Spinal cord (tissue), 10 donors: Measurements from ENCODE around the gene PIK3C3. TPM values are rescaled to one million over a fixed set of nuclear protein-coding genes. Genes with fewer than 3 reads are reported as not detected.

Experiments
- DNase-seq, 6 donors: peaks; one replicate each; pipeline versions ENCODE4 v3.0.0 to v3.0.0-alpha.2; 2013 to 2015; ENCODE audit warnings: low spot score in 6 of 6, low read depth in 4 of 6
- H3K27ac ChIP-seq: one replicate; pipeline ENCODE4 v1.5.1; 2013; ENCODE audit warnings: low read depth, low read length, control low read depth
- H3K27me3 ChIP-seq: one replicate; pipeline ENCODE4 v1.6.1; 2013; ENCODE audit warnings: low read length; ENCODE audit not compliant: control insufficient read depth, insufficient read depth
- H3K36me3 ChIP-seq: one replicate; pipeline ENCODE4 v1.6.1; 2013; ENCODE audit warnings: low read length; ENCODE audit not compliant: control insufficient read depth, insufficient read depth
- H3K4me1 ChIP-seq: one replicate; pipeline ENCODE4 v1.6.1; 2013; ENCODE audit warnings: low read length; ENCODE audit not compliant: control insufficient read depth, insufficient read depth
- H3K4me3 ChIP-seq: one replicate; pipeline ENCODE4 v1.5.1; 2013; ENCODE audit warnings: low read depth, low read length, control low read depth
- H3K9me3 ChIP-seq: one replicate; pipeline ENCODE4 v1.6.1; 2013; ENCODE audit warnings: low read length; ENCODE audit not compliant: control insufficient read depth, insufficient read depth
- WGBS: methylation state at CpG from one replicate; pipeline ENCODE4 v1.1.5; 2013; ENCODE audit warnings: missing lambda C conversion rate; ENCODE audit not compliant: insufficient coverage; 5-methylcytosine and 5-hydroxymethylcytosine counted together
- polyA plus RNA-seq, 2 donors: library from polyadenylated mRNA; unstranded; fragments of 120-200 nt; gene quantifications; one replicate each; pipeline ENCODE4 v1.2.1, GENCODE V29; 2013; ENCODE audit not compliant: insufficient read length in 2 of 2
- total RNA-seq, 2 donors: library from RNA; depleted of rRNA in 1 of 2; stranded (reverse); fragments of 120-200 nt in 1 of 2; fragments of >200 nt in 1 of 2; gene quantifications; one replicate each; pipeline versions ENCODE4 v1.2.3 to v1.2.4, GENCODE V29; 2013 to 2014
- donor health status: healthy.

Gene PIK3C3
- total and polyA plus RNA-seq, 4 donors = 34.9 to 69.3 (median 55.0) TPM

DNA sequence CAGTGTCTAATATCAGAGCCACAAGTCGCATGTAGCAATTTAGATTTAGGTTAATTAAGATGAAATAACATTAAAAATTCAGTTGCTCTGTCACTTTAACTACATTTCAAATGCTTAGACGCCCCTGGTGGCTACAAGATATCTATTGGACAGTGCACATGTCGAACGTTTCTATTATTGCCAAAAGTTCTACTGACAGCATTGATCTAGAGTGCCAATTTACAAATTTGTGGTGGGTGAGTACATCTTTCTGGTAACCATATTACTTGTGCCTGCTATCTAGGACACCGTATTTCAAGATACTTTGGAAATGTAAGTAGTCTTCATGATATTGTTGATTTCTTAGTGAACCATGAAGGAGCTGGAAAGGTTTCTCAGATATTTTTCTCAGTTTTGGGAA lies 20.2 kb downstream of the PIK3C3 start:
- no peaks in the 10 kb centered on the region for H3K4me1 ChIP-seq
- no peak overlapping the region for H3K4me3 ChIP-seq
- H3K9me3 ChIP-seq = no peaks in the 10 kb centered on the region
- no peaks in the 10 kb centered on the region for H3K27me3 ChIP-seq
- no peak for DNase-seq
- no peak overlapping the region for H3K27ac ChIP-seq
- peaks cover 3% of the 10 kb centered on the region for H3K36me3 ChIP-seq
- 10% methylated on average over 2 of the region's 5 CpGs for WGBS

DNA sequence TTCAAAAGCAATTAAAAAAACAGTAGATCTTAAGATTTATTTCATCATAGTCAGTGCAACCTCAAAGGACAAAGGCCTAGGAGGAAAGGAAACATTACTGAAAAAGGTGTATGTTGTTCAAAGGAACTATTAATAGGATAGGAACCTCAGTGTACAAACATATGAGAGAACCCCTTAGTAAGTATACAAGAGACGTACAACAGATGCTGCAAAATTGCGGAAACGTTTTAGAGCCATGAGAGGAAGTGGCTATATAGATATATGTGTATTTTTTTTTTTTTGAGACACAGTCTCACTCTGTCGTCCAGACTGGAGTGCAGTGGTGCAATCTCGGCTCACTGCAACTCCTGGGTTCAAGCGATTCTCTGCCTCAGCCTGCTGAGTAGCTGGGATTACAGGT lies 22.2 kb downstream of the PIK3C3 start:
- no peak for DNase-seq
- Histone ChIP-seq H3K9me3 (no peaks in the 10 kb centered on the region), H3K36me3 (peaks cover 3% of the 10 kb centered on the region), H3K27ac (no peak overlapping the region), H3K4me1 (no peaks in the 10 kb centered on the region), H3K4me3 (no peak overlapping the region), H3K27me3 (no peaks in the 10 kb centered on the region)
- 89% methylated on average over 6 of the region's 6 CpGs for WGBS

DNA sequence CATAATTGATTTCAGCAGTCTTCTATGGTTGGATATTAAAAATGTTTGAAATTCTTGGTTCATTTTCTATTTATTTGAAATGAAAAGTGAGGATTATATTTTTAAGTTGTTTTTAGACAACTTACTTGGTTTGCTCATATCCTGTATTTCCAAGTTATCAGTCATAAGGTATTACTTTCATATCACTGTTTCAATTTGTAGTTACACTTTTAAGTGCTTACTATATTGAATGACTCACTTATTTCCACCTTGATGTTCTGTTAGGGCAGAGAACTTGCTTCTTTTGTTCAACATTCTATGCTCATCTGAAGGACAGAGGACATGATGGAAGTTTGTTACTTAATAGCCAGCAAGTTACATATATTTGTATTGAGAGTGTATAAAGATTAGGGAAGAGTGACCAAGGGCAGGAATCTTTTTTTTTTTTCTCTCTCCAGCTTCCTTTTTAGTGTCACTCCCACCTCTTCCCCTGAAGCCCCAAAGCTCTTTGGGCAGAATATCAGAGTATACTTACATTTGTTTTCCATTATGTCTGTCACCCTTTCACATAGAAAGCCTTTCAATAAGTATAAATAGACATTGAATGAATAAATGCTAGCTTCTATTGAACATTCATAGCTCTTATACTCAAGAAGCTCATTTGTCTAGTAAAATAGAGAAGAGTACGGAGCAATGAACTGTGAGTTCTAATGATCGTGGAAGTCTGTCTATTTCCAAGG lies 28.1 kb downstream of the PIK3C3 start:
- H3K9me3 ChIP-seq = no peaks in the 10 kb centered on the region
- H3K27ac ChIP-seq = no peak overlapping the region
- no peak overlapping the region for H3K4me3 ChIP-seq
- no peaks in the 10 kb centered on the region for H3K36me3 ChIP-seq
- no peak for DNase-seq
- WGBS = 83% methylated on average over 1 of the region's 2 CpGs
- no peaks in the 10 kb centered on the region for H3K4me1 ChIP-seq
- H3K27me3 ChIP-seq = no peaks in the 10 kb centered on the region

DNA sequence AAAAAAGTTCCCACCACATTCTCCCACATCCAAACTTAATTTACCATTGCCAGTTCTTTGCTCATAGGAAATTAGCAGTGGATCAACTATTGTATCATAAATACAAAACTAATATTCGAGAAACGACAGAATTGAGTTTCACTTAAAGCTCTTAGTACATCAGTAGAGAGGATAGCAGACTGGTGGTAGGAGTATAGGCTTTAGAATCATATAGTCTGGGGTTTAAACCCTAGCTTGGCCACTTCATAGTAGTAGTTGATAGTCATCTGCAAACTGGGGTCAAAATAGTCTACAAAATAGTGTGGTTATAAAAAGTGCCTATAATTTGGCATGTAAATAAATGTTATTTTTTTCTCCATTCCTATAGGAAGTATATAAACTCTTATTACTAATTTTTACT lies 30.9 kb downstream of the PIK3C3 start:
- no peaks in the 10 kb centered on the region for H3K4me1 ChIP-seq
- H3K27ac ChIP-seq = no peak overlapping the region
- no CpG with 5 or more reads among the region's 2 CpGs for WGBS
- no peaks in the 10 kb centered on the region for H3K27me3 ChIP-seq
- no peak overlapping the region for H3K4me3 ChIP-seq
- no peaks in the 10 kb centered on the region for H3K9me3 ChIP-seq
- H3K36me3 ChIP-seq = no peaks in the 10 kb centered on the region
- DNase-seq = no peak

DNA sequence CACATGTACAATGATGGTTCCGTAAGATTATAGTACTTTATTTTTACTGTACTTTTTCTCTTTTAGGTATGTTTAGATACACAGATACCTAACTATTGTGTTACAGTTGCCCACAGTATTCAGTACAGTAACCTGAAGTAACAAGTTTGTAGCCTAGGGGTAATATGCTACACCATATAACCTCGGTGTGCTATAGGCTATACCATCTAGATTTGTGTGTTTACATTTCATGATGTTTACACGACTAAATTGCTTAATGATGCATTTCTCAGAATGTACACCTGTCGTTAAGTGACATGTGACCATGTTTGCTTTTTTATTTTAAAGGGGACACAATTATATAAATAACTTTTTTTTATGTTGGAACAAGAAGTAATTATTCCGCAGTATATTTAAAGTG lies 34.5 kb downstream of the PIK3C3 start:
- no peaks in the 10 kb centered on the region for H3K36me3 ChIP-seq
- no peak for DNase-seq
- H3K4me1 ChIP-seq = no peaks in the 10 kb centered on the region
- H3K27me3 ChIP-seq = no peaks in the 10 kb centered on the region
- no peak overlapping the region for H3K4me3 ChIP-seq
- H3K27ac ChIP-seq = no peak overlapping the region
- no CpG with 5 or more reads among the region's 5 CpGs for WGBS
- no peaks in the 10 kb centered on the region for H3K9me3 ChIP-seq

DNA sequence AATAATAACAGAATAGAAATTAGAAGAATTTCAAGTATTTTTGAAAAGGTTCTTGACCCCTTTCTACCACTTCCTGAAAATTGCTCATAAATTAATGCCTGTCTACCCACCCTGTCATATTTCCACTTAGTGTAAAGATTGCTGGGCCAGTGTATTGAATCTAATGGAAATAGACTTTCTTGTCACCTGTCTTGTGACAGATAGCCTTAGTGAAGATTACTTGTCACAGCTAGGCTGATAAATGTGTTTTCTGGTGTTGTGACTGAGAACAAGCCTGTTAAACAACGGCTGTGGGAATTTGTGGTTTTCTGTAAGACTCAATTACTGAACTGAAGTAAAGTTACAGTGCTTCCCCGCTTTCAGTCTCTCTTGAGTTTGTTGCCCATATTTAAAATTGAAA lies 37.0 kb downstream of the PIK3C3 start:
- H3K4me1 ChIP-seq = no peaks in the 10 kb centered on the region
- H3K27ac ChIP-seq = no peak overlapping the region
- H3K36me3 ChIP-seq = no peaks in the 10 kb centered on the region
- 86% methylated on average over 1 of the region's 2 CpGs for WGBS
- H3K9me3 ChIP-seq = no peaks in the 10 kb centered on the region
- H3K27me3 ChIP-seq = no peaks in the 10 kb centered on the region
- peak in 1 of 6 donors; percentile 38 for DNase-seq
- H3K4me3 ChIP-seq = no peak overlapping the region

DNA sequence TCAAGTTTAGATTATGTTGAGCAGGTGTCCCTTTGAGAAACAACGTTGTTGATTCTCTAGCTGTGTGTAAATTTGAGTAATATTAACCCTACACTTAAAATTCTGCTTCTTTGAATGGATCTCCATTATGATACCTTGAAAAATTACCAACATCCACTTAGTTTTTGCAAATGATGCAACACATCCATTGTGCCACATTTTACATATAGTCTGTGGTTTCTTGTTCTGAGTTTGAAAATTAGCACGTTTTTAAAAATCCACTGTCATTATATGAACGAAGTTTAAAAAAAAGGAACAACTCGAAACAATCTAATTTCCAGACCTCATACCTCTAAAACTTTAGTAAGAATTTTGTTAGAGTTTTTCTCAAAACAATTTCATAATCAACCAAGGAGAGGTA lies 37.7 kb downstream of the PIK3C3 start:
- Histone ChIP-seq H3K27me3 (no peaks in the 10 kb centered on the region), H3K36me3 (no peaks in the 10 kb centered on the region), H3K4me1 (no peaks in the 10 kb centered on the region), H3K27ac (no peak overlapping the region), H3K9me3 (no peaks in the 10 kb centered on the region), H3K4me3 (no peak overlapping the region)
- WGBS = no CpG with 5 or more reads among the region's 4 CpGs
- DNase-seq = no peak

GRCh38 chr18:41993151-41993550 lies 38.1 kb downstream of the PIK3C3 start:
- Histone ChIP-seq H3K27ac (no peak overlapping the region), H3K4me1 (no peaks in the 10 kb centered on the region), H3K27me3 (no peaks in the 10 kb centered on the region), H3K4me3 (no peak overlapping the region), H3K9me3 (no peaks in the 10 kb centered on the region), H3K36me3 (no peaks in the 10 kb centered on the region)
- WGBS = no CpG with 5 or more reads among the region's 2 CpGs
- DNase-seq = no peak

- no peak for DNase-seq
- no peaks in the 10 kb centered on the region for H3K4me1 ChIP-seq
- H3K27me3 ChIP-seq = no peaks in the 10 kb centered on the region
- H3K27ac ChIP-seq = no peak overlapping the region
- H3K4me3 ChIP-seq = no peak overlapping the region
- WGBS = no CpG with 5 or more reads among the region's 1 CpG
- peaks cover 5% of the 10 kb centered on the region for H3K36me3 ChIP-seq
- H3K9me3 ChIP-seq = no peaks in the 10 kb centered on the region
These were observed 41.0 kb downstream of the PIK3C3 start for GRCh38 chr18:41996020-41996419.

DNA sequence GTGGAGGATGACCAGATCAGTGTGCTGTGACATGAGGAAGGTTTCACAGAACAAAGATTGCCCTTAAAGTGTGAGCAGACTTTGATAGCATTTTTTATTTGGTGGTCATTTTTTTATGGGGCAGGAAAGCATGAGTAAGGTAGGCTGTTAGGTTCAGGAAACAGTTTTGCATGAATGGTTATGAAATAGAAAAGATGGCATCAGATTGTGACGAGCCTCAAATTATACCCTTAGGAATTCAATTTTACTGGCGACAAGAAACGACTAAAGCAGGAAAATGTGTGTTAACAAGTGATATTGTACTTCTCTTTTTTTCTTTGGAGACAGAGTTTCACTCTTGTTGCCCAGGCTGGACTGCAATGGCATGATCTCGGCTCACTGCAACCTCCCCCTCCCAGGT lies 44.7 kb downstream of the PIK3C3 start:
- H3K9me3 ChIP-seq = no peaks in the 10 kb centered on the region
- no peaks in the 10 kb centered on the region for H3K4me1 ChIP-seq
- H3K4me3 ChIP-seq = no peak overlapping the region
- H3K27me3 ChIP-seq = no peaks in the 10 kb centered on the region
- 100% methylated on average over 1 of the region's 4 CpGs for WGBS
- H3K36me3 ChIP-seq = peaks cover 5% of the 10 kb centered on the region
- no peak for DNase-seq
- H3K27ac ChIP-seq = no peak overlapping the region
